GM12891 (cell line): Measurements from ENCODE around the gene RCHY1.
A peak's percentile ranks its signal among the peaks of the same experiment; 100 is the strongest.
"Not testable (repeated sequence)": the region's sequence is repeated elsewhere in the genome, so short reads cannot be mapped to it uniquely, and the experiment has no call there.

Experiments used
- DNase-seq: peaks from one replicate; pipeline ENCODE4 v3.0.0; 2011; ENCODE audit warnings: low spot score; ENCODE audit not compliant: insufficient read length
- FAIRE-seq: peaks from 2 replicates; lab custom pipeline; 2011; peaks lifted over from hg19 to GRCh38; lab: Jason Lieb, UNC
- PAX5 ChIP-seq: IDR thresholded peaks from 2 replicates; pipeline ENCODE4 v1.6.1; 2011; ENCODE audit warnings: low read length, moderate library complexity, mild to moderate bottlenecking; ENCODE audit not compliant: insufficient read depth, severe bottlenecking
- POLR2A ChIP-seq: IDR thresholded peaks from 2 replicates; pipeline ENCODE4 v1.6.1; 2011; ENCODE audit warnings: low read depth, low read length, control low read depth
- POLR2AphosphoS5 ChIP-seq: IDR thresholded peaks from 2 replicates; pipeline ENCODE4 v1.6.1; 2011; ENCODE audit warnings: low read depth, low read length, control low read depth
- POU2F2 ChIP-seq: IDR thresholded peaks from 2 replicates; pipeline ENCODE4 v1.6.1; 2011; ENCODE audit warnings: low read depth, mild to moderate bottlenecking, control low read depth, low read length, moderate library complexity
- SPI1 ChIP-seq: IDR thresholded peaks from 2 replicates; pipeline ENCODE4 v1.6.1; 2011; ENCODE audit warnings: low read depth, low read length, control low read depth
- TAF1 ChIP-seq: IDR thresholded peaks from 2 replicates; pipeline ENCODE4 v1.6.1; 2011; ENCODE audit warnings: low read depth, low read length, control low read depth

RCHY1 gene

GRCh38 chr4:75514949-75515612, 878 bp upstream of the RCHY1 start:
- TF ChIP-seq TAF1 (no peak), PAX5 (no peak), SPI1 (no peak), POLR2AphosphoS5 (no peak)
- FAIRE-seq (peak; percentile 35), DNase-seq (no peak)

DNA sequence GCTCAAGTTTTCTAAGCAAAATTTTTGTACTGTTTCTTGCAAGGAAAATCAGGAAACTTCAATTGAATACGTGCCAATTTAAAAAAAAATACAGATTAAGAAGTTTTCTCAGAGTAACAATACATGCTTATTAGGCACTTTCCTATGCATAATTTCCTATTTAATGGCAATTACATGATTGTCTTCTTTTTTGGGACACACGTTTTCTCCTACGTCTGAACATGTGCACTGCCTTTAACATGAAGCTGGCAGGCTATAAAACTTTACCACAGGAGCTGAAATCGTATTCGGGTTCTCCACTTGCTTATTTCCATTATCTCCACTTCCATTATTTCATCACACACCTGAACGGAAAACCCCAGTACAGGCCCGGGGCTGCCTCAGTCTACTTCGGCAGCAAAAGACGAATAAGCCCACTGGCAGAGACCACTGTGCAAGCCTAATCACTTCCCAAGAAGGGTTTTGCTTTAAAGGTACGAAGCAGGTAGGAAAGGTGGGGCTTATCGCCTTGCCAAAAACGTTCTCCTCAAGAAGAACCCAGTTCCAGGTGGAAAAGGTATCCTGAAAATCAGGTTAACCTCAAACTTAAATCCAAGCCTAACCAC, 575 bp downstream of the RCHY1 start:
- no peak for FAIRE-seq
- TF ChIP-seq POU2F2 (no peak), SPI1 (no peak), POLR2A (no peak), PAX5 (no peak), TAF1 (no peak), POLR2AphosphoS5 (no peak)
- no peak for DNase-seq

DNA sequence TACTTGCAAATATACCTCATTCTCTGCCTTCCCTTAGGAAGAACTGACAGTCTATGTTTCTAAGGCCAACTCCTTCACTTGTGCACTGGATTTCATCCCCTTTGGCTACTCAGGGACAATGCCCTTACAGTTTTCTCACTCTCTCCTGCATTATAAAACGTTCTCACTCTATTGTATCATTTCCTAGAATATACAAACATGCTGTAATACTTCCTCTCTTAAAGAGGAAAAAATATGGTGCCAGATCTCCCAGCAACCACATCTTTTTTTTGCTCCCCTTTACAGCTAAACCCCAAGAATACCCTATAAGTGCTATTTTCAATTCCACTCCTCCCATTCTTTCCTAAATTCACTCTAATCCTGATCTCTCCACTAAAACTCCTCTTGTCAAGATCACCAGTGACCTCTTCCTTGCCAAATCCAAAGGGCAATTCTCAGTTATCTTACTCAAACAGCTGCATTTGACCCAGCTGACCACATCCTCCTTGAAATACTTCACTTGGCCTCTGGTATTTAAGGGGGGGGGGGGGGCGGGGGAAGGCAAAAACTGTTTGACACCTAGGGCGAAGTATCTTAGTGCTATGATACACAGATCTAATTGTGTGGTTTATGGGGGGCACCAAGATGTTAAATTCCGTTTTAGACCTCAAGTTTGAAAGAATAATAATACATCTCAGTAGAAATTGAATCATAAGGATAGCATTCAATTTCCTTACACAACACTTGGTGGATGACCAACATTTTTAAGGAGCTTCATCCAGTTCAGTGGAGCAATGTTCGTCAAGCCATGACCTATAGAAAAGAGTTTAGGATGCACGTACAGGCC, 1.6 kb downstream of the RCHY1 start:
- no peak for TF ChIP-seq PAX5
- DNase-seq: no peak
- FAIRE-seq: no peak

DNA sequence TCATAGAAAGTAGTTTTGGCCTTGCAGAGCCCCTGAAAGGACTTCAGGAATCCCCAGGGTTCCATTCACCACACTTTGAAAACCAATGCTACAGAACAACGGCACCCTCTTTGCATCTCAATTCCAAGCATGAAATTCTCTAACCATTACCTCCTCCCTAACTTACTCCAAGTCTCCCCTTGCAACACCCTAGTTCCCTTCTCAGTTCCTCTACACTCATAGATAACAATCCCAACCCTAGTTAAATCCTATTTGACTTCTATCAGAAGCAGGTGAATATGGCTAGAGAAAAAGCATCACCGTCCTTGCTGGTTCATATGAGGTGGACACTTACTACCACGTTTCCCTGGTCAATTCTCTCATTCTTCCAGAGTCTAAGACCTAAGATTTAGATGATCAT, 2.4 kb downstream of the RCHY1 start:
- TF ChIP-seq POU2F2 (no peak), SPI1 (0 out of 2 replicates have a peak, but pooled peaks have one; percentile 1), POLR2A (no peak)
- DNase-seq: no peak
- FAIRE-seq: no peak

DNA sequence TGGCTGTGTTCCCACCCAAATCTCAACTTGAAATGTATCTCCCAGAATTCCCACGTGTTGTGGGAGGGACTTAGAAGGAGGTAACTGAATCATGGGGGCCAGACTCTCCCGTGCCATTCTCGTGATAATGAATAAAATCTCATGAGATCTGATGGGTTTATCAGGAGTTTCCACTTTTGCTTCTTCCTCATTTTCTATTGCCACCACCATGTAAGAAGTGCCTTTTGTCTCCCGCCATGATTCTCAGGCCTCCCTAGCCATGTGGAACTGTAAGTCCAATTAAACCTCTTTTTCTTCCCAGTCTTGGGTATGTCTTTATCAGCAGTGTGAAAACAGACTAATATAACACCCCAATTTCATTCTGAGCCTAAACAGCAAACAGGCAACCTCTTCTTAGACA, 4.6 kb downstream of the RCHY1 start:
- not testable (repeated sequence) for DNase-seq, FAIRE-seq

DNA sequence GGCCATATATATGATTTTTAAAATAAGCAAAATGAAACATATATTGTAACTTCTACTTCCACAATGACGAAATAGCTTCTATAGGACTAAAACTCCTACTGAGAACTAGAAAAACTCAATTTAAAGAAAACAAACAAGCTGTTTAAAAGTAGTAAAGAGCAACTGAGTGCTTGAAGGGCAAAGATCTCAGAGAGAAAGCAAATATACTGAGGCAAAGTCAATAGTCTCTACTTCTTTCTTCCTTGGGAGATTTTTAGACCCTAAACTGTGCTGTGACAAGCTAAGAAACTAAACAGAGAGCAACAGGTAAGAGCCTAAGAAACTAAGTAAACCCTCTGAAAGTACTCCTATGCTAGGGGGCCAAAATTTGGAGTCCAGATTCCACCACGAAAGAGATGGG, 8.6 kb downstream of the RCHY1 start:
- DNase-seq (no peak), FAIRE-seq (no peak)
- TF ChIP-seq POLR2AphosphoS5: no peak
- TF ChIP-seq SPI1: no peak
- no peak for TF ChIP-seq PAX5
- no peak for TF ChIP-seq TAF1
- TF ChIP-seq POLR2A: no peak

DNA sequence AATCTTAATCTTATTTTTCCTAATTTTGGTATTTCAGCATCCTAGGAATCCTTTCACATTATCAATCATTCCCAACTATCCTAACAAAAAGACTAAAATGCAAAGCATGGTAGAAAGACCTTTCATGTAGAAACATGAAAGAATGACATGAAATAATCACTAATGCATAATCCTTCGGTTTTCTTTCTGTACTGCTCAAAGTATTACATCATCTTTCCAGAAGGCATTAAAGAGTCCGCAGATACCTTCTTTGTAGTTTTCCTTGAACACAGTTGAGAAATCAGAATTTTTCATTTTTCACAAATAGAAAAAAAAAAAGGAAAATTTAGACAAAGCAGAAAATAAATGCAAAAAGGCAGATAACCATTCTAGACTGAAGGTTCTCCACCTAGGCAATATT, 11.5 kb downstream of the RCHY1 start:
- FAIRE-seq (no peak), DNase-seq (no peak)
- no peak for TF ChIP-seq PAX5
- TF ChIP-seq SPI1: no peak
- no peak for TF ChIP-seq POLR2AphosphoS5
- TF ChIP-seq TAF1: no peak
- no peak for TF ChIP-seq POU2F2
- TF ChIP-seq POLR2A: no peak

DNA sequence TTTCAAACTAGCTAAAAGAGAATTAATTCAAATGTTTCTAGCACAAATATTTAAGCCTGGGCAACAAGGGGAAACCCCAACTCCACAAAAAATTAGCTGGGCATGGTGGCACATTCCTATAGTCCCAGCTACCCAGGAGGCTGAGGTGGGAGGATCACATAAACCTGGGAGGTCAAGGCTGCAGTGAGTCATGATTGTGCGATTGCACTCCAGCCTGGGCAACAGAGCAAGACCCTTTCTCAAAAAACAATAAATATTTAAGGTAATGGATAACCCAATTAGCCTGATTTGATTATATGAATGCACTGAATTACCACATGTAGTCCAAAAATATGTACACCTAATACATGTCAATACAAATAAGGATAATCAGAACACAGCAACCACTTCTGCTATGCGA, 14.3 kb downstream of the RCHY1 start:
- DNase-seq (no peak), FAIRE-seq (no peak)
- TF ChIP-seq TAF1 (no peak), POLR2AphosphoS5 (no peak), PAX5 (no peak), POU2F2 (no peak), SPI1 (no peak), POLR2A (no peak)

GRCh38 chr4:75498041-75498440, 16.2 kb downstream of the RCHY1 start:
- DNase-seq (no peak), FAIRE-seq (no peak)
- TF ChIP-seq SPI1 (no peak), POLR2AphosphoS5 (no peak), POLR2A (no peak), POU2F2 (no peak)

DNA sequence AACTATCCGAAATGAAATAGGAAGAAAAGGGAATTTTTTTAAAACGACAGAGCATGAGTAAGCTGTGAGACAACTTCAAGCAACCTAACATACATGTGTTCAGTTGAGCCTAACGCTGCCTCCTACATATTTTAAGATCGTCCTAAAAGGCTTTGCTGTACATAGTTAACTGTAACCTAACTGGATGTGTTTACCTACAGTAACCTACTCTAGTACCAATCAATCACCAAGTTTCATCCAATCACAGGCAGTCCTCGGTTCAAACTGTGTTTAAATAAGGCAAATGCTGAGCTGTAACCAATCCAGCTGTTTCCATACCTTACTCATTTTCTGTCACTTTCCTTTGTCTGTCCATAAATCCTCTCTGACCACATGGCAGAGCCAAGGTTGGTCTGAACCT, 17.1 kb downstream of the RCHY1 start:
- FAIRE-seq (peak; percentile 77), DNase-seq (no peak)
- no peak for TF ChIP-seq PAX5
- no peak for TF ChIP-seq TAF1
- TF ChIP-seq POU2F2: no peak
- TF ChIP-seq POLR2A: no peak
- TF ChIP-seq POLR2AphosphoS5: no peak
- TF ChIP-seq SPI1: no peak
